Measurements from ENCODE around the gene CACNA2D3.

CACNA2D3 gene

GRCh38 chr3:54866251-54866650 is 743.9 kb downstream of the CACNA2D3 start:
- DNase-seq, result no peak

- DNase-seq, result no peak
Measured at GRCh38 chr3:54870423-54870822, 748.1 kb downstream of the CACNA2D3 start.

GRCh38 chr3:54871867-54872266 is 749.5 kb downstream of the CACNA2D3 start:
- no peak for DNase-seq

GRCh38 chr3:54873059-54874010 is 751.0 kb downstream of the CACNA2D3 start:
- no peak for DNase-seq

- DNase-seq, result no peak
Measured at GRCh38 chr3:54874816-54875556, 752.6 kb downstream of the CACNA2D3 start.

- no peak for DNase-seq
Measured at GRCh38 chr3:54875596-54876268, 753.4 kb downstream of the CACNA2D3 start.

- no peak for DNase-seq
Measured at GRCh38 chr3:54876694-54877093, 754.3 kb downstream of the CACNA2D3 start.

- no peak for DNase-seq
Measured at GRCh38 chr3:54877730-54878129, 755.4 kb downstream of the CACNA2D3 start.

- DNase-seq, result no peak
Measured at GRCh38 chr3:54878145-54878544, 755.8 kb downstream of the CACNA2D3 start.

GRCh38 chr3:54882129-54882833 is 759.9 kb downstream of the CACNA2D3 start:
- DNase-seq, result no peak

GRCh38 chr3:54888162-54888561 is 765.8 kb downstream of the CACNA2D3 start:
- DNase-seq, result no peak

- DNase-seq, result no peak
Measured at GRCh38 chr3:54888873-54889272, 766.5 kb downstream of the CACNA2D3 start.

- DNase-seq, result no peak
Measured at GRCh38 chr3:54889731-54890130, 767.4 kb downstream of the CACNA2D3 start.

GRCh38 chr3:54891540-54891897 is 769.2 kb downstream of the CACNA2D3 start:
- DNase-seq, result no peak

GRCh38 chr3:54892168-54892567 is 769.8 kb downstream of the CACNA2D3 start:
- no peak for DNase-seq

- DNase-seq, result no peak
Measured at GRCh38 chr3:54895613-54896012, 773.3 kb downstream of the CACNA2D3 start.

GRCh38 chr3:54897028-54897711 is 774.8 kb downstream of the CACNA2D3 start:
- DNase-seq, result no peak

GRCh38 chr3:54899273-54899672 is 776.9 kb downstream of the CACNA2D3 start:
- DNase-seq, result no peak

- DNase-seq, result no peak
Measured at GRCh38 chr3:54900838-54901591, 778.7 kb downstream of the CACNA2D3 start.

GRCh38 chr3:54901906-54902685 is 779.7 kb downstream of the CACNA2D3 start:
- no peak for DNase-seq
